Adrenal gland (tissue), 12 donors: ENCODE data around the gene CISTR. TPM values are rescaled to one million over a fixed set of nuclear protein-coding genes. Genes with fewer than 3 reads are reported as not detected.
"Not testable (repeated sequence)": the region's sequence is repeated elsewhere in the genome, so short reads cannot be mapped to it uniquely, and the experiment has no call there.

Experiments
- DNase-seq, 7 donors: peaks; one replicate each; pipeline ENCODE4 v3.0.0-alpha.2; 2019 to 2020
- H3K27ac ChIP-seq, 5 donors: fragments of 200-600 bp; sonication (generic) in 4 of 5; 1 replicate in 3 of 5; 2 replicates in 2 of 5; pipeline versions ENCODE4 v1.5.1 to v1.8.0; 2016 to 2020; ENCODE audit warnings: mild to moderate bottlenecking in 1 of 5
- H3K27me3 ChIP-seq: fragments of 200-600 bp; 2 replicates; pipeline ENCODE4 v1.8.0; 2021
- H3K36me3 ChIP-seq, 2 donors: fragments of 200-600 bp; replicated peaks in 1 of 2; 1 replicate in 1 of 2; 2 replicates in 1 of 2; pipeline versions ENCODE4 v1.5.1 to v1.8.0; 2018 to 2022
- H3K4me1 ChIP-seq, 2 donors: fragments of 200-600 bp; replicated peaks in 1 of 2; 1 replicate in 1 of 2; 2 replicates in 1 of 2; pipeline versions ENCODE4 v1.5.1 to v1.8.0; 2018 to 2021
- H3K4me3 ChIP-seq, 4 donors: fragments of 200-600 bp; sonication (generic) in 3 of 4; one replicate each; pipeline ENCODE4 v1.5.1; 2016 to 2018
- H3K9me3 ChIP-seq, 3 donors: fragments of 200-600 bp; sonication (generic) in 1 of 3; replicated peaks in 1 of 3; 1 replicate in 2 of 3; 2 replicates in 1 of 3; pipeline versions ENCODE4 v1.5.1 to v1.8.0; 2016 to 2021
- CTCF ChIP-seq, 6 experiments: fragments of 450-650 bp in 4 of 6; fragments of 200-600 bp in 2 of 6; sonication (generic) in 1 of 6; IDR thresholded peaks; 1 replicate in 5 of 6; 2 replicates in 1 of 6; pipeline versions ENCODE4 v1.5.1 to v1.8.0; 2016 to 2021; ENCODE audit warnings: antibody characterized with exemption in 6 of 6, mild to moderate bottlenecking in 2 of 6, moderate library complexity in 1 of 6
- POLR2A ChIP-seq, 2 donors: fragments of 450-650 bp; IDR thresholded peaks; one replicate each; pipeline ENCODE4 v1.6.1; 2017; ENCODE audit warnings: antibody characterized with exemption in 2 of 2, mild to moderate bottlenecking in 2 of 2, moderate library complexity in 1 of 2
- WGBS, 4 donors: extraction: QIAGEN DNeasy Blood & Tissue Kit in 2 of 4; methylation state at CpG; one replicate each; pipeline versions ENCODE4 v1.1.5 to v1.1.7; 2013 to 2017; 5-methylcytosine and 5-hydroxymethylcytosine counted together
- intact Hi-C, 2 donors: fragments of 100-400 bp; cut with DNase I; formaldehyde crosslinking; loops; one replicate each; pipeline versions ENCODE4 v1.14.1 to v1.15.0; 2022 to 2023
- polyA plus RNA-seq, 3 donors: library from polyadenylated mRNA; stranded (reverse); fragments of 200-250 nt in 2 of 3; fragments of 350-450 nt in 1 of 3; fragmentation: Illumina TruSeq in 1 of 3; extraction: RNeasy Lipid Tissue Mini Kit (QIAGEN cat#74804) in 1 of 3; gene quantifications; one replicate each; pipeline ENCODE4 v1.2.3, GENCODE V29; 2013 to 2014
- total RNA-seq, 9 donors: library from RNA; depleted of rRNA in 4 of 9; stranded (reverse); fragments of >200 nt in 4 of 9; fragments of 120-200 nt in 1 of 9; fragmentation: NEBNext Ultra II Directional in 1 of 9; extraction: Animal tissue kit (Norgen Biotek cat#: 25700) in 1 of 9; gene quantifications; one replicate each; pipeline versions ENCODE4 v1.1.0 to v1.2.4, GENCODE V29; 2013 to 2023
- donor health status: healthy with polysubstance abuse.
- donor health status: Bipolar disorder and iron deficiency.
- donor health status: DM: yes; HTN: yes; CAD: no.
- donor health status: DM: no; HTN: no; CAD: no.
- donor health status: DM: no; HTN: no; CAD: no.
- donor health status: DM: yes; HTN: yes; CAD: no.

CISTR gene
- total and polyA plus RNA-seq, 12 donors = not detected

GRCh38 chr12:53785161-53785560 lies 33.4 kb upstream of the CISTR start:
- Histone ChIP-seq H3K36me3 (no peaks in the 10 kb centered on the region), H3K4me1 (no peaks in the 10 kb centered on the region), H3K9me3 (no peaks in the 10 kb centered on the region), H3K27me3 (peaks cover 39% of the 10 kb centered on the region), H3K4me3 (no peak overlapping the region), H3K27ac (no peak overlapping the region)
- TF ChIP-seq CTCF (IDR thresholded peaks at IDR 0.05) (no peak), POLR2A (IDR thresholded peaks at IDR 0.05) (no peak)
- intact Hi-C loops = no loop called here
- 67 to 76% (median 73%) methylated on average over 2 of the region's 2 CpGs for WGBS, 4 donors
- DNase-seq = no peak

GRCh38 chr12:53782093-53782703 lies 30.4 kb upstream of the CISTR start:
- no peaks in the 10 kb centered on the region for H3K36me3 ChIP-seq
- TF ChIP-seq POLR2A (IDR thresholded peaks at IDR 0.05) = no peak
- TF ChIP-seq CTCF (IDR thresholded peaks at IDR 0.05) = no peak
- intact Hi-C loops = no loop called here
- no peaks in the 10 kb centered on the region for H3K9me3 ChIP-seq
- no peaks in the 10 kb centered on the region for H3K4me1 ChIP-seq
- peaks cover 25% of the 10 kb centered on the region for H3K27me3 ChIP-seq
- WGBS, 4 donors = 60 to 70% (median 64%) methylated on average over 8 of the region's 8 CpGs
- no peak overlapping the region for H3K27ac ChIP-seq
- DNase-seq = no peak
- no peak overlapping the region for H3K4me3 ChIP-seq

GRCh38 chr12:53781228-53781801 lies 29.5 kb upstream of the CISTR start:
- Histone ChIP-seq H3K36me3 (no peaks in the 10 kb centered on the region), H3K27ac (no peak overlapping the region), H3K9me3 (no peaks in the 10 kb centered on the region), H3K4me3 (no peak overlapping the region), H3K27me3 (peaks cover 21% of the 10 kb centered on the region), H3K4me1 (no peaks in the 10 kb centered on the region)
- intact Hi-C loops = no loop called here
- no peak for DNase-seq
- 19 to 24% (median 23%) methylated on average over 5 of the region's 5 CpGs for whole genome bisulfite sequencing, 4 donors
- TF ChIP-seq CTCF (IDR thresholded peaks at IDR 0.05) (no peak), POLR2A (IDR thresholded peaks at IDR 0.05) (no peak)

GRCh38 chr12:53780323-53780722 lies 28.5 kb upstream of the CISTR start:
- H3K27ac ChIP-seq = no peak overlapping the region
- no peak for DNase-seq
- peaks cover 21% of the 10 kb centered on the region for H3K27me3 ChIP-seq
- H3K9me3 ChIP-seq = no peaks in the 10 kb centered on the region
- H3K4me3 ChIP-seq = no peak overlapping the region
- 76 to 91% (median 88%) methylated on average over 3 of the region's 3 CpGs for WGBS, 4 donors
- intact Hi-C loops = no loop called here
- no peaks in the 10 kb centered on the region for H3K4me1 ChIP-seq
- TF ChIP-seq POLR2A (IDR thresholded peaks at IDR 0.05) = no peak
- no peak for TF ChIP-seq CTCF (IDR thresholded peaks at IDR 0.05)
- no peaks in the 10 kb centered on the region for H3K36me3 ChIP-seq

GRCh38 chr12:53779679-53780078 lies 27.9 kb upstream of the CISTR start:
- H3K27ac ChIP-seq, H3K4me3 ChIP-seq, H3K4me1 ChIP-seq, intact Hi-C loops, H3K36me3 ChIP-seq, DNase-seq, H3K9me3 ChIP-seq: not testable (repeated sequence)
- peaks cover 21% of the 10 kb centered on the region for H3K27me3 ChIP-seq
- WGBS, 4 donors = 86 to 94% (median 93%) methylated on average over 7 of the region's 7 CpGs
